H1 (cell line): Measurements from ENCODE around the gene SOSTDC1. TPM values are rescaled to one million over a fixed set of nuclear protein-coding genes. Genes with fewer than 3 reads are reported as not detected.

Experiments used
- CTCF ChIA-PET: fragments of 300-600 bp; sonication (Branson Sonifier 250); formaldehyde crosslinking; loops from one replicate; lab custom pipeline; 2021; ENCODE audit not compliant: partially characterized antibody; lab: Charles Lee
- POLR2A ChIA-PET: fragments of 300-600 bp; sonication (Branson Sonifier 250); formaldehyde crosslinking; loops from one replicate; lab custom pipeline; 2021; ENCODE audit warnings: inconsistent platforms; ENCODE audit not compliant: partially characterized antibody; lab: Charles Lee
- DNase-seq, 2 experiments: peaks; one replicate each; pipeline versions ENCODE4 v3.0.0 to v3.0.0-alpha.2; 2010 to 2022; ENCODE audit warnings: low spot score in 2 of 2, low read depth in 1 of 2, mixed read lengths in 1 of 2
- FAIRE-seq: peaks from 2 replicates; lab custom pipeline; 2011; peaks lifted over from hg19 to GRCh38; lab: Jason Lieb, UNC
- H2AFZ ChIP-seq: 2 replicates; pipeline ENCODE4 v1.8.1; 2012; ENCODE audit warnings: low read length, inconsistent platforms
- H2AK5ac ChIP-seq: 2 replicates; pipeline ENCODE4 v1.6.1; 2013; ENCODE audit warnings: low read depth, low read length
- H2BK120ac ChIP-seq: replicated peaks from 2 replicates; pipeline ENCODE3; 2013; ENCODE audit warnings: low read depth, low read length, inconsistent platforms
- H2BK12ac ChIP-seq: 2 replicates; pipeline ENCODE4 v1.6.1; 2013; ENCODE audit warnings: low read depth, low read length
- H2BK15ac ChIP-seq: 2 replicates; pipeline ENCODE4 v1.6.1; 2013; ENCODE audit warnings: low read length
- H2BK20ac ChIP-seq: 2 replicates; pipeline ENCODE4 v1.6.1; 2013; ENCODE audit warnings: low read length
- H2BK5ac ChIP-seq: 2 replicates; pipeline ENCODE4 v1.6.1; 2013; ENCODE audit warnings: low read depth, low read length
- H3K14ac ChIP-seq: 2 replicates; pipeline ENCODE4 v1.6.1; 2013; ENCODE audit warnings: inconsistent platforms; ENCODE audit not compliant: insufficient read length
- H3K18ac ChIP-seq: 2 replicates; pipeline ENCODE4 v1.6.1; 2013; ENCODE audit warnings: low read length; ENCODE audit errors: extremely low read depth
- H3K23ac ChIP-seq: 2 replicates; pipeline ENCODE4 v1.6.1; 2013; ENCODE audit warnings: inconsistent platforms; ENCODE audit not compliant: insufficient read length
- H3K23me2 ChIP-seq: 2 replicates; pipeline ENCODE4 v1.6.1; 2013; ENCODE audit warnings: low read depth, low read length
- H3K27ac ChIP-seq: 2 replicates; pipeline ENCODE4 v1.6.1; 2011; ENCODE audit warnings: low read depth, low read length, inconsistent platforms
- H3K27me3 ChIP-seq, 4 experiments: replicated peaks in 1 of 4; 1 replicate in 1 of 4; 2 replicates in 3 of 4; pipeline versions ENCODE4 v1.6.1 to v1.8.1; 2011 to 2013; ENCODE audit warnings: low read length in 3 of 4, mild to moderate bottlenecking in 3 of 4, inconsistent platforms in 2 of 4, mixed read lengths in 2 of 4, moderate library complexity in 1 of 4; ENCODE audit not compliant: control insufficient read depth in 3 of 4, insufficient read depth in 3 of 4; ENCODE audit errors: extremely low read depth in 1 of 4
- H3K36me3 ChIP-seq, 4 experiments: 2 replicates each; pipeline versions ENCODE4 v1.6.1 to v1.8.1; 2011 to 2013; ENCODE audit warnings: mild to moderate bottlenecking in 4 of 4, low read length in 3 of 4, moderate library complexity in 2 of 4, control low read depth in 1 of 4, inconsistent platforms in 1 of 4; ENCODE audit not compliant: insufficient read depth in 4 of 4, control insufficient read depth in 2 of 4
- H3K4ac ChIP-seq: replicated peaks from 2 replicates; pipeline ENCODE3; 2013; ENCODE audit warnings: low read length, low read depth, mixed read lengths, inconsistent platforms; ENCODE audit not compliant: insufficient read length
- H3K4me1 ChIP-seq, 4 experiments: replicated peaks in 1 of 4; 1 replicate in 1 of 4; 2 replicates in 3 of 4; pipeline versions ENCODE4 v1.6.1 to v1.8.1; 2011 to 2013; ENCODE audit warnings: low read length in 3 of 4, inconsistent platforms in 2 of 4, mixed read lengths in 1 of 4; ENCODE audit not compliant: insufficient read depth in 4 of 4, control insufficient read depth in 3 of 4
- H3K4me2 ChIP-seq, 2 experiments: 2 replicates each; pipeline versions ENCODE4 v1.6.1 to v1.8.1; 2011 to 2013; ENCODE audit warnings: low read depth in 2 of 2, low read length in 2 of 2, control low read depth in 1 of 2, inconsistent platforms in 1 of 2, mild to moderate bottlenecking in 1 of 2; ENCODE audit not compliant: insufficient read depth in 1 of 2
- H3K4me3 ChIP-seq, 4 experiments: fragments of 200-600, 300-600 bp in 1 of 4; sonication (generic), shearing (Covaris generic), sonication (Bioruptor Twin) in 1 of 4; 2 replicates each; pipeline versions ENCODE4 v1.5.1 to v1.8.1; 2011 to 2016; ENCODE audit warnings: low read length in 4 of 4, low read depth in 3 of 4, control low read depth in 2 of 4, inconsistent platforms in 2 of 4, mild to moderate bottlenecking in 2 of 4, mixed read lengths in 1 of 4, moderate library complexity in 1 of 4; ENCODE audit not compliant: insufficient read depth in 2 of 4; ENCODE audit errors: extremely low read depth in 1 of 4
- H3K56ac ChIP-seq: replicated peaks from 2 replicates; pipeline ENCODE3; 2013; ENCODE audit warnings: low read depth, mild to moderate bottlenecking, mixed read lengths, low read length, inconsistent platforms; ENCODE audit not compliant: insufficient read length
- H3K79me1 ChIP-seq: 2 replicates; pipeline ENCODE4 v1.6.1; 2013; ENCODE audit warnings: low read depth, low read length, control low read depth
- H3K79me2 ChIP-seq, 2 experiments: 2 replicates each; pipeline versions ENCODE4 v1.6.1 to v1.8.1; 2012 to 2013; ENCODE audit warnings: low read length in 2 of 2, mild to moderate bottlenecking in 2 of 2, inconsistent platforms in 1 of 2; ENCODE audit not compliant: insufficient read depth in 2 of 2, control insufficient read depth in 1 of 2
- H3K9ac ChIP-seq, 4 experiments: replicated peaks in 1 of 4; 1 replicate in 1 of 4; 2 replicates in 3 of 4; pipeline versions ENCODE4 v1.6.1 to v1.8.1; 2011 to 2013; ENCODE audit warnings: low read depth in 3 of 4, low read length in 3 of 4, control low read depth in 2 of 4, mild to moderate bottlenecking in 2 of 4, moderate library complexity in 2 of 4, inconsistent platforms in 1 of 4; ENCODE audit errors: extremely low read depth in 1 of 4
- H3K9me3 ChIP-seq, 2 experiments: 2 replicates each; pipeline versions ENCODE4 v1.6.1 to v1.8.1; 2012 to 2013; ENCODE audit warnings: mild to moderate bottlenecking in 2 of 2, moderate library complexity in 2 of 2, control low read depth in 1 of 2, inconsistent platforms in 1 of 2, low read depth in 1 of 2, low read length in 1 of 2, mixed read lengths in 1 of 2; ENCODE audit not compliant: insufficient read depth in 2 of 2
- H4K20me1 ChIP-seq, 2 experiments: replicated peaks in 1 of 2; 2 replicates each; pipeline versions ENCODE3 to v1.8.1; 2011 to 2013; ENCODE audit warnings: inconsistent platforms in 2 of 2, low read length in 2 of 2, mild to moderate bottlenecking in 1 of 2; ENCODE audit not compliant: insufficient read depth in 2 of 2, control insufficient read depth in 1 of 2
- H4K5ac ChIP-seq: 2 replicates; pipeline ENCODE4 v1.6.1; 2013; ENCODE audit warnings: low read length, low read depth, mixed read lengths, inconsistent platforms; ENCODE audit not compliant: insufficient read length
- H4K8ac ChIP-seq: 2 replicates; pipeline ENCODE4 v1.8.0; 2013; ENCODE audit warnings: mild to moderate bottlenecking, moderate library complexity, low read length, inconsistent platforms; ENCODE audit not compliant: insufficient read depth; ENCODE audit errors: extremely low read depth
- H4K91ac ChIP-seq: replicated peaks from 2 replicates; pipeline ENCODE3; 2013; ENCODE audit warnings: low read length, mixed read lengths, inconsistent platforms; ENCODE audit not compliant: insufficient read length
- ASH2L ChIP-seq: fragments of 200-600, 300-600 bp; sonication (generic); IDR thresholded peaks from one replicate; pipeline ENCODE4 v1.7.1; 2017; ENCODE audit warnings: low read length
- CHD1 ChIP-seq: IDR thresholded peaks from 2 replicates; pipeline ENCODE4 v1.6.1; 2012; ENCODE audit warnings: low read depth, low read length, improper control_type of control experiment
- MAFK ChIP-seq: IDR thresholded peaks from 2 replicates; pipeline ENCODE4 v1.6.1; 2012; ENCODE audit warnings: low read depth, mild to moderate bottlenecking, improper control_type of control experiment, low read length
- POLR2A ChIP-seq, 2 experiments: IDR thresholded peaks; 1 replicate in 1 of 2; 2 replicates in 1 of 2; pipeline ENCODE4 v1.6.1; 2011; ENCODE audit warnings: low read depth in 2 of 2, low read length in 2 of 2, mild to moderate bottlenecking in 2 of 2; ENCODE audit errors: control extremely low read depth in 1 of 2
- SP2 ChIP-seq: IDR thresholded peaks from 2 replicates; pipeline ENCODE4 v1.6.1; 2012; ENCODE audit warnings: mild to moderate bottlenecking, low read length, inconsistent platforms
- WGBS, 2 experiments: shearing (Covaris generic) in 1 of 2; methylation state at CpG; one replicate each; pipeline versions ENCODE4 v1.1.6 to v1.1.7; 2013 to 2015; ENCODE audit warnings: low lambda C conversion rate in 2 of 2, mixed read lengths in 2 of 2, inconsistent platforms in 1 of 2, low coverage in 1 of 2, missing lambda C conversion rate in 1 of 2; ENCODE audit not compliant: insufficient replicate concordance in 2 of 2, insufficient coverage in 1 of 2, insufficient read length in 1 of 2; ENCODE audit errors: extremely low coverage in 1 of 2, missing lambda C conversion rate in 1 of 2; 5-methylcytosine and 5-hydroxymethylcytosine counted together
- polyA plus RNA-seq, 7 experiments: library from polyadenylated mRNA; depleted of rRNA in 3 of 7; stranded (reverse) in 5 of 7; unstranded in 2 of 7; fragments of >200 nt in 5 of 7; fragments of 200-250 nt in 2 of 7; gene quantifications; 1 replicate in 5 of 7; 2 replicates in 1 of 7; 4 replicates in 1 of 7; pipeline versions ENCODE4 v1.2.1 to v1.2.3, GENCODE V29; 2011 to 2013; ENCODE audit warnings: missing spikeins in 2 of 7, mixed read lengths in 2 of 7
- total RNA-seq: library from RNA; stranded (reverse); fragmentation: NEBNext Ultra II Directional; extraction: Animal tissue kit (Norgen Biotek cat#: 25700); gene quantifications from 2 replicates; pipeline ENCODE4 v1.2.1, GENCODE V29; 2021

Gene SOSTDC1
- total and polyA plus RNA-seq, 2 of the 8 experiments (the other 6 are each of a cell fraction or from before 2014, with no cell fraction given): 0.35 to 0.79 TPM

DNA sequence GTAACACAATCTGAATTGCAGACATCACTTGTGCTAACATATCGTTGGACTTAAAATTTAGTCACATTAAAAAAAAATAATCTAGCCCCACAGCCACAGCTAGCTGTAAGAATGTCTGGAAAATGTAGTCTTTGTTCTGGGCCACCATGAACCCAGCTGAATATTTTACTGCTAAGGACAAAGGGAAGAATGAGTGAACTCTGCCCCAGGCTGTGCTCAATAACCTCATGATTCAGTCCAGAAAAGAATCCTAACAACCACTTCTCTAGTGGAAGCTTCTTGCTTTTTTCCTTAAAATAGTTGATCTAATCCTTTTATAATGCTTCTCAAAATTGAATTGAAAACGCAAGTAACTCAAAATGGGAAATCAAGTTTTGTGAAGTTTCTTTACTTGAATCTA lies 25.6 kb upstream of the SOSTDC1 start:
- Histone ChIP-seq H3K27ac (no peak overlapping the region), H4K91ac (no peak overlapping the region), H4K5ac (no peak overlapping the region), H3K9me3 (no peaks in the 10 kb centered on the region), H2AK5ac (no peak overlapping the region), H4K20me1 (no peaks in the 10 kb centered on the region), H2BK120ac (no peak overlapping the region), H4K8ac (no peak overlapping the region), H2BK12ac (no peak overlapping the region), H3K23ac (no peak overlapping the region), H3K79me1 (no peaks in the 10 kb centered on the region), H2BK5ac (no peak overlapping the region), H3K79me2 (no peaks in the 10 kb centered on the region), H3K4ac (no peak overlapping the region), H2BK20ac (no peak overlapping the region), H3K4me3 (no peak overlapping the region), H3K36me3 (no peaks in the 10 kb centered on the region), H3K18ac (no peak overlapping the region), H3K27me3 (no peaks in the 10 kb centered on the region), H3K4me1 (no peaks in the 10 kb centered on the region), H2AFZ (no peak overlapping the region), H3K56ac (no peak overlapping the region), H3K14ac (no peak overlapping the region), H3K9ac (no peak overlapping the region), H2BK15ac (no peak overlapping the region), H3K4me2 (no peak overlapping the region), H3K23me2 (no peaks in the 10 kb centered on the region)
- ChIA-PET CTCF (interaction anchor here (0.9 to 1.0 kb wide), 2 partner anchors 8 to 12 kb away, joined by 3 to 4 read pairs; no protein-coding TSS in a partner anchor), POLR2A (no interaction called here)
- WGBS, 2 experiments: 84% methylated on average over 2 of the region's 2 CpGs; no CpG with 5 or more reads in 1 of the 2 experiments
- no peak for FAIRE-seq
- DNase-seq: no peak
- TF ChIP-seq ASH2L (no peak), POLR2A (IDR thresholded peaks at IDR 0.05; ENCODE audit: control extremely low read depth in 1 of 2, low read depth in 2 of 2, low read length in 2 of 2) (no peak), CHD1 (no peak), SP2 (no peak), MAFK (no peak)
